PFSK-1 (cell line): Measurements from ENCODE around the gene NRXN3.

Source experiments
- FOXP2 ChIP-seq: optimal IDR thresholded peaks from 2 replicates; pipeline ENCODE3; 2011; ENCODE audit warnings: borderline replicate concordance, control low read depth, inconsistent platforms; ENCODE audit not compliant: insufficient read depth; ENCODE audit errors: extremely low read length, extremely low read depth
- POLR2AphosphoS5 ChIP-seq: IDR thresholded peaks from 2 replicates; pipeline ENCODE4 v1.6.1; 2012; ENCODE audit warnings: low read depth, mild to moderate bottlenecking, control low read depth, low read length, moderate library complexity
- REST ChIP-seq, 2 experiments: IDR thresholded peaks; 2 replicates each; pipeline versions ENCODE4 v1.6.1 to v1.8.0; 2011 to 2012; ENCODE audit warnings: low read depth in 2 of 2, low read length in 2 of 2, control low read depth in 1 of 2, inconsistent platforms in 1 of 2, mild to moderate bottlenecking in 1 of 2, moderate library complexity in 1 of 2; ENCODE audit not compliant: insufficient read depth in 1 of 2
- SIN3A ChIP-seq: IDR thresholded peaks from 2 replicates; pipeline ENCODE4 v1.6.1; 2012; ENCODE audit warnings: mild to moderate bottlenecking, low read length, moderate library complexity, borderline replicate concordance; ENCODE audit not compliant: insufficient read depth
- TAF1 ChIP-seq: IDR thresholded peaks from 2 replicates; pipeline ENCODE4 v1.6.1; 2012; ENCODE audit warnings: low read length, control low read depth, borderline replicate concordance; ENCODE audit not compliant: insufficient read depth

NRXN3 gene

GRCh38 chr14:78308079-78308478, 137.9 kb downstream of the NRXN3 start:
- no peak for TF ChIP-seq REST (IDR thresholded peaks at IDR 0.05; ENCODE audit: insufficient read depth in 1 of 2, low read depth in 2 of 2, low read length in 2 of 2)
- TF ChIP-seq FOXP2: no peak
- no peak for TF ChIP-seq POLR2AphosphoS5
- TF ChIP-seq TAF1: no peak
- no peak for TF ChIP-seq SIN3A

GRCh38 chr14:78310272-78310671, 140.1 kb downstream of the NRXN3 start:
- TF ChIP-seq TAF1: no peak
- no peak for TF ChIP-seq POLR2AphosphoS5
- TF ChIP-seq REST (IDR thresholded peaks at IDR 0.05; ENCODE audit: insufficient read depth in 1 of 2, low read depth in 2 of 2, low read length in 2 of 2): no peak
- no peak for TF ChIP-seq FOXP2
- TF ChIP-seq SIN3A: no peak

- TF ChIP-seq FOXP2: no peak
- no peak for TF ChIP-seq REST (IDR thresholded peaks at IDR 0.05; ENCODE audit: insufficient read depth in 1 of 2, low read depth in 2 of 2, low read length in 2 of 2)
- no peak for TF ChIP-seq POLR2AphosphoS5
Measured at GRCh38 chr14:78313499-78313898, 143.3 kb downstream of the NRXN3 start.

- TF ChIP-seq POLR2AphosphoS5 (no peak), TAF1 (no peak)
Measured at GRCh38 chr14:78314484-78314883, 144.3 kb downstream of the NRXN3 start.

- TF ChIP-seq POLR2AphosphoS5 (no peak), REST (IDR thresholded peaks at IDR 0.05; ENCODE audit: insufficient read depth in 1 of 2, low read depth in 2 of 2, low read length in 2 of 2) (no peak), FOXP2 (no peak), SIN3A (no peak), TAF1 (no peak)
Measured at GRCh38 chr14:78316052-78316451, 145.9 kb downstream of the NRXN3 start.
